ENCODE data around the gene NUPR2.
"Not testable (repeated sequence)": the region's sequence is repeated elsewhere in the genome, so short reads cannot be mapped to it uniquely, and the experiment has no call there.

NUPR2 gene

DNA sequence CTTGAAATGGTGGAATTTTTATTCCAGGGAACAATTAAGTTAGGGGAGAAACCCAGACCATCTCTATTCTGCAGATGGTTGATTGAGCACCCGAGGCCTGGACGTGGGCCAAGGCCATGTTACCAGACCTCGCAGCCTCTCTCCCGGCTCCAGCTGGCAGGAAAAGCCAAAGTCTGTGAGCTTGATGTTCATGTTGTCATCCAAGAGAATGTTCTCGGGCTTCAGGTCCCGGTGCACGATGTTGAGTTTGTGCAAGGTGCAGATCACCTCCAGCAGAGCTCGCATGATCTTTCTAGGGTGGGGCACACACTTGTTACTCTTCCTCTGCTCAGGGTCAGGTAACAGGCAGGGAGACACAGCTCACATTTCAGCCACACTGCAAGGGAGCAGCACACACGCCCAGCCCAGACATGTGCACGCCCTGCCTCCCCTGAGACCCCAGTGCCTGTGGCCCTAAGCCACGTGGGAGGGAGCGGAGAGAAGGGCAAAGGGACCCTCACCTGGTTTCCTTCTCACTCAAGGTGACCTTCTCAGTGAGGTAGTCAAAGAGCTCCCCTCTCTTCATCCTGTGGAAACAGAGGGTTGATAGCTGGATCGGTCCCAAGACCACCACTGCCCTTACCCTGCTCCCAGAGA, 32.9 kb downstream of the NUPR2 start:
- DNase-seq = no peak

GRCh38 chr7:56081626-56082340, 34.4 kb downstream of the NUPR2 start:
- no peak for DNase-seq

DNA sequence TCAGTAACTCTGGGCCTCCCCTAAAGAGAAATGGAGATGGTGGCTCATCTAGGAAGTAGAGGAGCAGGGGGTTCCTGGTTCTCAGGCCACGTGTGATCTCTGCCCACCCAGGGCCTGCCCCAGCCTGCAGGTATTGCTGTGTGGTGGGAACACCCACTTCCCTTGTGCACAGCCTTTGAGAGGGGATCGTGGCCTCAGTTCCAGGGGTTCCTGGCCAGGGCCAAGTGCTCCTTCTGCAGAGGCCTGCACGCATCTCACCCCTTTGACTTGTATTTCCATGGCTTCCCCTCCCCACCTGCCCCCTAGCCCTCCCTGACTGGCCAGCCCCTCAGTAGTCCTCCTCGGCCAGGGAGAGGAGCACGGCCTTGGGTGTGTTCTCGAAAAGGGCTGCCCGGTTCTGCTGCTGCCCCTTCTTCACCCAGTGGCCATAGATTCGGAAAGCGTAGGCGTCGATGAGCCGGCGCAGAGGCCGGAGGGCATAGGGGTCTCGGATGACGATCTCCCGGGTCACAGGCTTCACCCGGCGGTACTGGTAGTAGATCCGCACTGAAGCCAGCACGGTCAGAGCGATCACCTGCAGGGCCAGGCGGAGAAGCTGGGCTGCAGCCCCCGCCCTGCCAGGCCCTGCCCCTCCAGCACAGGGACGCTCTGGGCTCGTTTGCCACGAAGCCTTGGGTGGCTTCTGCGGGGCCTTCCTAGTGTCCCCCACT, 35.3 kb downstream of the NUPR2 start:
- DNase-seq = not testable (repeated sequence)

DNA sequence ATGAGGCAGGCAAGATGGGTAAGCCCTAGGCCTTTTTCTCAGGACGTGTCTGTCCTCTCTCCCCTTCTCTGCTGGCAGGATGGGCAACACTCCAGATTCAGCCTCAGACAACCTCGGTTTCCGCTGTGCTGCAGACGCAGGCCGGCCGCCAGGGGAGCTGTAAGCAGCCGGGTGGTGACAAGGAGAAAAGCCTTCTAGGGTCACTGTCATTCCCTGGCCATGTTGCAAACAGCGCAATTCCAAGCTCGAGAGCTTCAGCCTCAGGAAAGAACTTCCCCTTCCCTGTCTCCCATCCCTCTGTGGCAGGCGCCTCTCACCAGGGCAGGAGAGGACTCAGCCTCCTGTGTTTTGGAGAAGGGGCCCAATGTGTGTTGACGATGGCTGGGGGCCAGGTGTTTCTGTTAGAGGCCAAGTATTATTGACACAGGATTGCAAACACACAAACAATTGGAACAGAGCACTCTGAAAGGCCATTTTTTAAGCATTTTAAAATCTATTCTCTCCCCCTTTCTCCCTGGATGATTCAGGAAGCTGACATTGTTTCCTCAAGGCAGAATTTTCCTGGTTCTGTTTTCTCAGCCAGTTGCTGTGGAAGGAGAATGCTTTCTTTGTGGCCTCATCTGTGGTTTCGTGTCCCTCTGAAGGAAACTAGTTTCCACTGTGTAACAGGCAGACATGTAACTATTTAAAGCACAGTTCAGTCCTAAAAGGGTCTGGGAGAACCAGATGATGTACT, 36.6 kb downstream of the NUPR2 start:
- no peak for DNase-seq

GRCh38 chr7:56078196-56078595, 38.0 kb downstream of the NUPR2 start:
- no peak for DNase-seq

- no peak for DNase-seq
Measured at GRCh38 chr7:56077681-56078080, 38.5 kb downstream of the NUPR2 start.

DNA sequence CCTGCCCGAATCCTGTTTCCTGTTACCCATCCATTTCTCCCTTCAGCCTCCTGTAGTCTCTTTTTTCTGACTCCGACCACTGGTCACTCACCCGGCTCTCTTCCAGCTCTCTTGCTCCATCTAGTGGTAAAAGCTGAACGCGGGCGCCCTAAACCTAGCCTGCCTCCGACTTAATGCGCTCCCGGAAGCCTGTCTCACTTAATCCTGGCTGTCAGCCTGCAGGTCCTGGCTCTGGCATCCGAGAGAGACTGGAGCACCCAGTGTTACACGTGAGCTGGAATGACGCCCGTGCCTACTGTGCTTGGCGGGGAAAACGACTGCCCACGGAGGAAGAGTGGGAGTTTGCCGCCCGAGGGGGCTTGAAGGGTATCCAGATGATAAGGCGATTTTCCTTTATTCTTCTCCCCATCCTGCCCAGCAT, 41.8 kb downstream of the NUPR2 start:
- peak; percentile 71 for DNase-seq

DNA sequence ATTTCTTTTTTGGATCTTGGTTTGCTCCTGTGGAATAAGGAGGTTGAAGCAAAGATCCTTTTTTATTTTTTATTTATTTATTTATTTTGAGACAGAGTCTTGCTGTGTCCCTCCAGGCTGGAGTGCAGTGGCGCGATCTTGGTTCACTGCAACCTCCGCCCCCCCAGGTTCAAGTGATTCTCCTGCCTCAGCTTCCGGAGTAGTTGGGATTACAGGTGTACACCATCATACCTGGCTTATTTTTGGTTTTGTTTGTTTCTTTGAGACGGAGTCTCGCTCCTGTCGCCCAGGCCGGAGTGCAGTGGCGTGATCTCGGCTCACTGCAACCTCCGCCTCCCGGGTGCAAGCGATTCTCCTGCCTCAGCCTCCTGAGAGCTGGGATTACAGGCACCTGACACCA, 49.8 kb downstream of the NUPR2 start:
- DNase-seq = not testable (repeated sequence)

All from inflammatory macrophage treated with lipopolysaccharide for 4 hours (primary cell).